Fibroblast of the aortic adventitia (primary cell): ENCODE data around the gene RSPO4. TPM values are rescaled to one million over a fixed set of nuclear protein-coding genes. Genes with fewer than 3 reads are reported as not detected.

Experiments
- DNase-seq: peaks from one replicate; pipeline ENCODE4 v3.0.0-alpha.2; 2010; ENCODE audit warnings: low read depth
- H3K4me3 ChIP-seq: 2 replicates; pipeline ENCODE4 v1.5.1; 2011; ENCODE audit warnings: low read depth, mild to moderate bottlenecking, control low read depth, low read length, moderate library complexity
- CTCF ChIP-seq: IDR thresholded peaks from 2 replicates; pipeline ENCODE4 v1.5.1; 2011; ENCODE audit warnings: mild to moderate bottlenecking, low read length, control low read depth, inconsistent platforms; ENCODE audit not compliant: insufficient read depth
- total RNA-seq: library from RNA; depleted of rRNA; stranded (reverse); fragments of >200 nt; gene quantifications from 2 replicates; pipeline ENCODE4 v1.2.3, GENCODE V29; 2012; ENCODE audit warnings: low replicate concordance

The RSPO4 gene
- total RNA-seq, 1 donor, result not detected

GRCh38 chr20:949717-950116 is 52.4 kb downstream of the RSPO4 start:
- no peak for DNase-seq
- no peak for TF ChIP-seq CTCF
- no peak overlapping the region for H3K4me3 ChIP-seq

DNA sequence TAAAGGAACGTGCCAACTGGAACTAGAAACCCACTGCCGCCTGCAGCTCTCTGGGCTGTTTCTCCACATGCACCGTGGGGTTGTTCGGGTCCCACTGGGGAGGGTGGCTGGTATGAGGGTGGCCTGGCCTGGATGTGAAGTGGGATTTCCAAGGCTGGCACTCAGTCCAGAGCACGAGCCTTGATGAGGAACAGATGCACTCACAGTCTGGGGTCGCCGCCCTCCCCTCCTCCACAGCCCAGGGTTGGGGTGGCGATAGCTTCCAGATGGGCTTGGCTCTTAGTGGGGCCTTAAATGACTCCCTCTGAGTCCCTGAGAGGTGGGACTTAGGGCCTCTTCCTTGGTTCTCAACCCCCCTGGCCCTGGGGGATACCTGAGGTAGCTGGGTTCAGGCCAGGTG is 55.3 kb downstream of the RSPO4 start:
- no peak for DNase-seq
- TF ChIP-seq CTCF, result no peak
- no peak overlapping the region for H3K4me3 ChIP-seq

DNA sequence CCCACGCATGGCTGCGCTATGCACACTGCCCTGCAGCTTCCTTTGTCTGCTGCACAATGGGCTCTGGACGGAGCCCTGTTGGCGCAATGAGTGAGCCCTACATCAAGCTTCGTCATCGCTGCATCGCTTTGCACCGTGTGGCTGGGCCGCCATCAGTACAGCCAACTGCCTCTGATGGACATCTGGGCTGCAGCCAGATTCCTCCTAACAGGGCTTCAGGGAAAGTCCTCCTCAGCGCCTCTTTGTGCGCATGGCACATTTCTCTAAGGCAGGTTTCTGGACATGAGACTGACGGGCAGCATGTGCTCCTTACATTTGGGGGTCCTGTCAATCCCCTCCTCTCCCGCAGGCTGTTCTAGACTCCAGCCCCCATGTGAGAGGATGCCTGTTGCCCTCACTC is 56.3 kb downstream of the RSPO4 start:
- no peak for DNase-seq
- TF ChIP-seq CTCF, result no peak
- H3K4me3 ChIP-seq, result no peak overlapping the region

DNA sequence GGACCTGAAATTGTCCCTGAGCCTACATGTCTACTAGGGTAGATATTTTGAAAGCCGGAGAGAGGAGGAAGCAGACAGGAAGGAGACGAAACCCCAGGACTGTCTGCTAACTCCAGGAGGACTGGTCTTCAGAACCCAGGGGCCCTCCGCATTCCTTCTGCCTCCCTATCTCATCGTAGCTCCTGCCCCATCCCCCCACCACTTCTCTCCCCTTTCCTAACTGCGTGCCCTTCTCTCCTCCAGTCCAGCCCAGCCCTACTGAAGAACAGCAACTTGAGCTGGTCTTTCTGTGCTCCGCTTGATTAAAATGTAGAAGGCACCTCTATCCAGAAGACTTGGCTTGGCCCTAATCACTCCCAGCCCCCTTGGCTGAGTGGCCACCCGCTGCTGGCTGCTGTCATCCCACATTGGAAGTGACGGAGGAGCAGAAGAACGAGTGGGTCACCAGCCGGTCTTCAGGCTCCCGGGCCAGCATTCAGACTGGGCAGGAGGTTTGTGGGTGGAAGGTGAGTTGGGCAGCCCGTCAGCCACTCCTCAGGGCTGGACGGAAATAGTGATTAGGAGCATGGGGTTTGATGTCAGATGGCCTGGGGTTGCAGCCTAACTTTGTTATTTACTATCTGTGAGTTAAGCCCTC is 57.2 kb downstream of the RSPO4 start:
- TF ChIP-seq CTCF, result no peak
- H3K4me3 ChIP-seq, result no peak overlapping the region
- no peak for DNase-seq

DNA sequence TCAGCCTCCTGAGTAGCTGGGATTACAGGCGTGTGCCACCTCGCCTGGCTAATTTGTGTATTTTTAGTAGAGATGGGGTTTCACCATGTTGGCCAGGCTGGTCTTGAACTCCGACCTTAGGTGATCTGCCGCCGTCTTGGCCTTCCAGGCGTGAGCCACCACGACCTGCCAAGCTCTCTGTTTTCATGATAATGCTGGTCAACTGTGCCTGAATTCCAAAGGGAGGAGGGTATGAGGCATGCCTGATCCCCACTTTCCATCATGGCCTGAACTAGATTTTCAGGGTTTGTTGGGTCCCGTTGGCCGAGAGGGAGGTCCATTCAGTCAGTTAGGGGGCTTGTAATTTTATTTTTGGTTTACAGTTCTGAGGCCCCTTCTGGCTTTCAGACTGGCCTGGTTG is 58.0 kb downstream of the RSPO4 start:
- TF ChIP-seq CTCF, result no peak
- H3K4me3 ChIP-seq, result no peak overlapping the region

DNA sequence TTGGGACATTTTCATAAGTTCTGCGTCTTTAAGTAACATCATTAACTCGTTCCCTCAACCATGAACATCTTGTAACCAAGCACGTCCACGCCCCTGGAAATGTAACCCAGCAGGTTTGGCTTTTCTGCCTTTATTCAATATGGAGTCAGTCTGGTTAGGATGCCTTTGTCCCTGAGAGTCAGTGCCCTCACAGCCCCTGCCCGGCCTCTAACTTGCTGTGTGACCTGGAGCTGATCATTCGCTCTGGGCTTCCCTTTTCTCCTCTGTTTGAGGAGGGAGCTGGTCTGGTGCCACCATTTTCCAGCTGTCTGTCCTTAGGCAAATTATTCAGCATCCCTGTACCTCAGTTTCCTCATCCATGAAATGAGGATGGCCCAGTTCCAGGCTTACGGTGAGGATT is 59.5 kb downstream of the RSPO4 start:
- DNase-seq, result no peak
- TF ChIP-seq CTCF, result no peak
- no peak overlapping the region for H3K4me3 ChIP-seq

More for the DNA sequence above, 58.0 kb downstream of the RSPO4 start:
- DNase-seq, result no peak

- no peak for TF ChIP-seq CTCF
- no peak for DNase-seq
- H3K4me3 ChIP-seq, result no peak overlapping the region
Observed at GRCh38 chr20:940926-941325, 61.2 kb downstream of the RSPO4 start.
